ENCODE data around the gene REXO5. TPM values are rescaled to one million over a fixed set of nuclear protein-coding genes. Genes with fewer than 3 reads are reported as not detected.

Gene REXO5
- total and polyA plus RNA-seq, 9 of the 15 experiments (the other 6 are each of a cell fraction or from before 2014, with no cell fraction given) = 10.5 to 45.1 (median 25.4) TPM

DNA sequence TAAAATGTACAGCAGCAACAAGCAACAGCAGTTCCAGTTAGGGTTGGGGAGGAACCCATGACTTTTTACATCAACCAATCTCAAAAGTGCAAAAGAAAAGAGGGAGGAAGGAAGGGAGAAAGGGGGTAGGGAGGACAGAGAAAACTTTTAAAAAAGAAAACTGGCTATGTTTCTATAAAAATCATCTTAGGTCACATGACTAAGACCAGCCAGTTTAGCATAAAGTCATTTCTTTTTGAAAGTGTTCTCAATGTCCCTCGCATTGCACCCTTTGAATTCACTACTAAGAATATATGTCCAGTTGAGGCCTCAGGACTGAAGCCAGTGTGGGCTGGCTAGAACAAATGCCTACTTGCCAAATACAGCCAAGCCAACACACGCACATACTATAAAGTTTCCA is 64.9 kb downstream of the REXO5 start:
- ChIA-PET POLR2A (interaction anchor here (0.9 to 1.0 kb wide), 2 partner anchors 9 to 63 kb away, joined by 3 to 5 read pairs; no protein-coding TSS in a partner anchor), CTCF (ENCODE audit: low intra/inter-chr PET ratio) (no interaction called here)
- H3K9me1 ChIP-seq (ENCODE audit: control insufficient read depth, insufficient read depth, low read length) = peaks cover 4% of the 10 kb centered on the region
- no peaks in the 10 kb centered on the region for H3K27me3 ChIP-seq (ENCODE audit: control insufficient read depth in 2 of 2, insufficient read depth in 2 of 2, low read length in 2 of 2)
- H2AFZ ChIP-seq (ENCODE audit: low read depth, low read length) = no peak overlapping the region
- peaks cover 16% of the 10 kb centered on the region; the same call in 1 of the 2 replicates for H4K20me1 ChIP-seq (replicated peaks; ENCODE audit: control insufficient read depth, insufficient read depth, low read length)
- ATAC-seq = no peak
- in situ Hi-C loops (cut with MboI) = no loop called here
- no peaks in the 10 kb centered on the region for H3K36me3 ChIP-seq (ENCODE audit: control insufficient read depth, insufficient read depth, low read length)
- H3K79me2 ChIP-seq (ENCODE audit: control insufficient read depth, insufficient read depth, low read length) = peaks cover 5% of the 10 kb centered on the region; the same call in 1 of the 3 replicates
- no peaks in the 10 kb centered on the region for H3K9me3 ChIP-seq (replicated peaks; ENCODE audit: control insufficient read depth, insufficient read depth, low read depth, low read length)
- peaks cover 12 to 22% of the 10 kb centered on the region in 2 experiments; a peak in 4 of 5 replicates for H3K4me1 ChIP-seq (replicated peaks in 1 of 2; ENCODE audit: control insufficient read depth in 2 of 2, insufficient read depth in 2 of 2, low read length in 2 of 2)
- intact Hi-C loops (cut with micrococcal nuclease) = no loop called here
- no TSS peak for BruUV-seq (replicated peaks)
- TF ChIP-seq PRPF4 (IDR thresholded peaks at IDR 0.05; ENCODE audit: insufficient read depth, low read depth, low read length, poor library complexity, severe bottlenecking) = no peak
- TF ChIP-seq, protein P1, sequence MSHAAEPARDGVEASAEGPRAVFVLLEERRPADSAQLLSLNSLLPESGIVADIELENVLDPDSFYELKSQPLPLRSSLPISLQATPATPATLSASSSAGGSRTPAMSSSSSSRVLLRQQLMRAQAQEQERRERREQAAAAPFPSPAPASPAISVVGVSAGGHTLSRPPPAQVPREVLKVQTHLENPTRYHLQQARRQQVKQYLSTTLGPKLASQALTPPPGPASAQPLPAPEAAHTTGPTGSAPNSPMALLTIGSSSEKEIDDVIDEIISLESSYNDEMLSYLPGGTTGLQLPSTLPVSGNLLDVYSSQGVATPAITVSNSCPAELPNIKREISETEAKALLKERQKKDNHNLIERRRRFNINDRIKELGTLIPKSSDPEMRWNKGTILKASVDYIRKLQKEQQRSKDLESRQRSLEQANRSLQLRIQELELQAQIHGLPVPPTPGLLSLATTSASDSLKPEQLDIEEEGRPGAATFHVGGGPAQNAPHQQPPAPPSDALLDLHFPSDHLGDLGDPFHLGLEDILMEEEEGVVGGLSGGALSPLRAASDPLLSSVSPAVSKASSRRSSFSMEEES (CRISPR knock-in tag; IDR thresholded peaks at IDR 0.05) = peak; percentile 83
- 94% methylated on average over 2 of the region's 2 CpGs for WGBS (ENCODE audit: insufficient coverage, low coverage, missing lambda C conversion rate)
- no peak overlapping the region for H3K4me2 ChIP-seq (ENCODE audit: insufficient read depth, low read length)
- no peak for DNase-seq (ENCODE audit: extremely low read depth in 1 of 4, low spot score in 3 of 4)
- H3K9ac ChIP-seq (ENCODE audit: insufficient read depth in 1 of 2, low read depth in 2 of 2, low read length in 2 of 2) = no peak overlapping the region
- H3K27ac ChIP-seq (ENCODE audit: extremely low read depth, low read depth, low read length) = no peak overlapping the region
- FAIRE-seq = no peak
- no peak overlapping the region for H3K4me3 ChIP-seq
